ENCODE results near the gene BCL2L13. TPM values are rescaled to one million over a fixed set of nuclear protein-coding genes. Genes with fewer than 3 reads are reported as not detected.

BCL2L13 gene
- total RNA-seq, 1 donor from 2014 or later: 48.4 TPM

- no peak overlapping the region for H3K4me3 ChIP-seq (ENCODE audit: low read depth, low read length)
- DNase-seq (ENCODE audit: low read depth): no peak
- TF ChIP-seq CTCF (IDR thresholded peaks at IDR 0.05; ENCODE audit: insufficient read depth, low read length, severe bottlenecking): no peak
- FAIRE-seq: no peak
- no peaks in the 10 kb centered on the region for H3K27me3 ChIP-seq (ENCODE audit: control insufficient read depth, insufficient read depth, low read length)
- peaks cover 20% of the 10 kb centered on the region for H3K36me3 ChIP-seq (ENCODE audit: control insufficient read depth, insufficient read depth, low read length)
These were observed 41.3 kb upstream of the BCL2L13 start for GRCh38 chr22:17597217-17597616.

GRCh38 chr22:17598318-17598717 is 40.2 kb upstream of the BCL2L13 start:
- no peak for TF ChIP-seq CTCF (IDR thresholded peaks at IDR 0.05; ENCODE audit: insufficient read depth, low read length, severe bottlenecking)
- no peak for FAIRE-seq
- no peaks in the 10 kb centered on the region for H3K27me3 ChIP-seq (ENCODE audit: control insufficient read depth, insufficient read depth, low read length)
- H3K4me3 ChIP-seq (ENCODE audit: low read depth, low read length): no peak overlapping the region
- no peak for DNase-seq (ENCODE audit: low read depth)
- peaks cover 12% of the 10 kb centered on the region for H3K36me3 ChIP-seq (ENCODE audit: control insufficient read depth, insufficient read depth, low read length)

DNA sequence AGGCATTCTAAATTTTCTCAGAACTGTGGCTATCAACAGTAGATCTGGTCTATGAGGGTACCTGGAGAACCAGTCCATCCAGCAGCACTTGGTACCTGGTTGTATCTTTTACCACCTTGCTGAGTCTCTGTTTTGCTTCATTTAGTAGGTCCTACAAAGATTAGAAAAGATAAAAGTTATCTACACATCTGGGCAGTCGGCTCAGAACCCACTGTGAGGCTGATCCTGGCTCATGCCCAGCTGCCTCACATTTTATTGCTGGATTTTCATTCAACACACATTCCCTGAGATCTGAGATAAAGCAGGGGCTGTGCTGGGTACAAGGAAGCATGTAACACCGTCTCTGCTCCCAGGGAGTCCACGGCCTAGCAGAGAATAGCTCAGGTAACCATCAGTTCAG is 37.5 kb upstream of the BCL2L13 start:
- Histone ChIP-seq H3K4me3 (ENCODE audit: low read depth, low read length) (no peak overlapping the region), H3K27me3 (ENCODE audit: control insufficient read depth, insufficient read depth, low read length) (no peaks in the 10 kb centered on the region), H3K36me3 (ENCODE audit: control insufficient read depth, insufficient read depth, low read length) (peaks cover 12% of the 10 kb centered on the region)
- TF ChIP-seq CTCF (IDR thresholded peaks at IDR 0.05; ENCODE audit: insufficient read depth, low read length, severe bottlenecking): no peak
- FAIRE-seq (no peak), DNase-seq (ENCODE audit: low read depth) (no peak)

DNA sequence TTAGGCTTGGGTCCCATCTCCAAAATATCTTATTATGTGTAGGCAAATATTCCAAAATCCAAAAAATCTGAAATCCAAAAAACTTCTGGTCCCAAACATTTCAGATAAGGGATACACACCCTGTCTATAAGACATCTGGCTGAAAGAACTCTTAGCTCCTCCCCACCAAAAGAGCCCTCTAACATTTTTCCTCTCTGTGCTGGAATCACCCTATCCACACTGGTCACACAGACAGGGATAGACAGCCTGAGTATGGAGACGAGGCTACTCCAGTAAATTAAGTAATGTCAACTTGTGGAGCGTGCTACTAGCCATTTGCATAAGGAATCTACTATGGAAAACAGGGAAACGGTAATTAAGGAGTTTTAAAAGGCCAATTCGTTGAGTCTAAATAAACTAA is 34.9 kb upstream of the BCL2L13 start:
- no peak for FAIRE-seq
- Histone ChIP-seq H3K4me3 (ENCODE audit: low read depth, low read length) (no peak overlapping the region), H3K36me3 (ENCODE audit: control insufficient read depth, insufficient read depth, low read length) (peaks cover 7% of the 10 kb centered on the region), H3K27me3 (ENCODE audit: control insufficient read depth, insufficient read depth, low read length) (no peaks in the 10 kb centered on the region)
- no peak for DNase-seq (ENCODE audit: low read depth)
- no peak for TF ChIP-seq CTCF (IDR thresholded peaks at IDR 0.05; ENCODE audit: insufficient read depth, low read length, severe bottlenecking)

DNA sequence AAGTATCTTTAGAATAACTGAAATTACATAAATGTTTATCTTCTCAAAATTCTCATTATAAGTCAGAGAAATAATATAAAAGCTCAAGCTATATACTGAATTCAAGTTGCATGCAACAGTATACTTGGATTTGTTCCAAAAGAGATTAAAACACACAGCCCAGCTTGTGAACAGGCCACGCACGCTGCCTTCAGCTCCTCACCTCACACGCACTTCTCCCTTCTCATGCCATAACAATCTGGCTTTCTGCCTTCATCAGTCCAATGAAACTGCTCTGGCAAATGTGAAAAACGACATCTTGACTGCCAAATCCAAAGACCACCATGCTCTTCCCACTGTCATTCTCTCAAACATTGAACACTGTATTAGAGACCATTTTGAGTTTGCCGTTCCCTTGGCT is 32.1 kb upstream of the BCL2L13 start:
- DNase-seq (ENCODE audit: low read depth): no peak
- H3K4me3 ChIP-seq (ENCODE audit: low read depth, low read length): no peak overlapping the region
- no peak for FAIRE-seq
- no peaks in the 10 kb centered on the region for H3K27me3 ChIP-seq (ENCODE audit: control insufficient read depth, insufficient read depth, low read length)
- TF ChIP-seq CTCF (IDR thresholded peaks at IDR 0.05; ENCODE audit: insufficient read depth, low read length, severe bottlenecking): no peak
- H3K36me3 ChIP-seq (ENCODE audit: control insufficient read depth, insufficient read depth, low read length): peaks cover 3% of the 10 kb centered on the region

DNA sequence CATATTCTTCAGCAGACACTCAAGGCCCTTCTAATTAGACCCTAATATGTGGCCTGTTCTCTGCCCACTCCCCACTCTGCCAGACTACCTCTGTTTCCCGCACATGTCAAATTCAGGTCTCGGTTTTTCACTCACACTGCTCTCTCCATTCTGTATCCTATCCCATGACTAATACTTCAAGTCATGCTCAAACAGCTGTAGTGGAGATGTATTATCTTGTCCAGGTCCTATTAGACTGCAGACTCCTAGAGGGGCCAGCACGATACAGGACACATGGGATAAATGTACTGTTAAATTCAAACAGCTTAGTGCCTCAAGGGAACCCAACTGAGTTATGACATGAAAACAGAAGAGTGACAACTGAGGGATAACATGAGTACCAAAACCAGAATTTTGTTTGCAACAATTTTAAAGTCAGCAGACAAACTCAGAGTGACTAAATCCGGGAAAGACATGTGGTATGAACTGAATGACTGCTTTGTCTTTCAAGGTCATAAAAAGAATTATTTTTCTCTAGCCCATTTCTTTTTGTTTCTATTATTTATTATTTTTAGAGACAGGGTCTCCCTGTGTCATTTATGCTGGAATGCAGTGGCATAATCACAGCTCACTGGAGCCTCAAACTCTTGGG is 30.6 kb upstream of the BCL2L13 start:
- no peak for FAIRE-seq
- TF ChIP-seq CTCF (IDR thresholded peaks at IDR 0.05; ENCODE audit: insufficient read depth, low read length, severe bottlenecking): no peak
- DNase-seq (ENCODE audit: low read depth): no peak

More for the DNA sequence above, 30.6 kb upstream of the BCL2L13 start:
- Histone ChIP-seq H3K4me3 (ENCODE audit: low read depth, low read length) (no peak overlapping the region), H3K36me3 (ENCODE audit: control insufficient read depth, insufficient read depth, low read length) (peaks cover 10% of the 10 kb centered on the region), H3K27me3 (ENCODE audit: control insufficient read depth, insufficient read depth, low read length) (no peaks in the 10 kb centered on the region)
